ENCODE data around the gene PTAFR. TPM values are rescaled to one million over a fixed set of nuclear protein-coding genes. Genes with fewer than 3 reads are reported as not detected.
A peak's percentile ranks its signal among the peaks of the same experiment; 100 is the strongest.

The PTAFR gene
- total RNA-seq, 1 donor from 2014 or later, result 13.1 TPM

DNA sequence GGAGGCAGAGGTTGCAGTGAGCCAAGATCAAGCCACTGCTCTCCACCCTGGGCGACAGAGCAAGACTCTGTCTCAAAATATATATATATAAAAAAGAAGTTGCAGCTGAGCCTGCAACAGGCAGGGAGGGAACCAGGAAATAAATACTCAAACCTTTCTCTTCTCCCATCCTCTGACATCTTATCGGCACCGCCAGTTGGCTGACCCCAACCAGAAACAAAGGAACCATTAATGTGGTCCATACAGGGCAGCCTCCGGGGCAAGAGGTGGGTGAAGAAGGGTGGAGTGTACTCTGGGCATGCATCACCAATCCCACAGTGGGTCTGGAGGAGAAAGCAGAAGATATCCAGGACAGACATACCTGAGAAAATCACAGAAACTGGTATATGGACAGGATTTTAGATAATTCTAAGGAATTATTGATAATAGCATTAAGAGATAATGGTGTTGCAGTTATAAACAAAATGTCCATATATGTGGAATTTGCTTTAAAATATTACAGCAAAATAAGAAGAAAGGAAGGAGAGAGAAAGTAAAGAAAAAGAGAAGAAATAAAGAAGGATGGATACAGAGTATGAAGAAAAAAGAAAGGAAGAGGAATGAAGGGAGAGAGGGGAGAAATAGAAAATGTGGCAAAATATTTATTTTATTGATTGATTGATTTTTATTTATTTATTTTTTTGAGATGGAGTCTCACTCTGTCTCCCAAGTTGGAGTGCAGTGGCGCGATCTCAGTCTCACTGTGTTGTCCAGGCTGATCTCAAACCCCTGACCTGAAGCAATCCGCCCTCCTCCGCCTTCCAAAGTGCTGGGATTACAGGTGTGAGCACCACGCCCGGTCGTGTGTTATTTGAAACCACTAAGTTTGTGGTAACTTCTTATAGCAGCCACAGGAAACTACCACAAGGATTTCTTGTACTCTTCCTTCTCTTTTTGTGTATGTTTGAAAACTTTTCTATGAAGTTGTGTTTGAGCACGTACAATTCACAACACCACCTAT, 4.1 kb upstream of the PTAFR start:
- TF ChIP-seq, protein P1, sequence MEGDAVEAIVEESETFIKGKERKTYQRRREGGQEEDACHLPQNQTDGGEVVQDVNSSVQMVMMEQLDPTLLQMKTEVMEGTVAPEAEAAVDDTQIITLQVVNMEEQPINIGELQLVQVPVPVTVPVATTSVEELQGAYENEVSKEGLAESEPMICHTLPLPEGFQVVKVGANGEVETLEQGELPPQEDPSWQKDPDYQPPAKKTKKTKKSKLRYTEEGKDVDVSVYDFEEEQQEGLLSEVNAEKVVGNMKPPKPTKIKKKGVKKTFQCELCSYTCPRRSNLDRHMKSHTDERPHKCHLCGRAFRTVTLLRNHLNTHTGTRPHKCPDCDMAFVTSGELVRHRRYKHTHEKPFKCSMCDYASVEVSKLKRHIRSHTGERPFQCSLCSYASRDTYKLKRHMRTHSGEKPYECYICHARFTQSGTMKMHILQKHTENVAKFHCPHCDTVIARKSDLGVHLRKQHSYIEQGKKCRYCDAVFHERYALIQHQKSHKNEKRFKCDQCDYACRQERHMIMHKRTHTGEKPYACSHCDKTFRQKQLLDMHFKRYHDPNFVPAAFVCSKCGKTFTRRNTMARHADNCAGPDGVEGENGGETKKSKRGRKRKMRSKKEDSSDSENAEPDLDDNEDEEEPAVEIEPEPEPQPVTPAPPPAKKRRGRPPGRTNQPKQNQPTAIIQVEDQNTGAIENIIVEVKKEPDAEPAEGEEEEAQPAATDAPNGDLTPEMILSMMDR (IDR thresholded peaks at IDR 0.05), result no peak
- no peak overlapping the region for H3K27ac ChIP-seq
- no peaks in the 10 kb centered on the region for H3K4me1 ChIP-seq
- DNase-seq (ENCODE audit: low spot score in 2 of 2), result no peak
- no peak overlapping the region for H3K4me3 ChIP-seq
- no peaks in the 10 kb centered on the region for H3K36me3 ChIP-seq
- intact Hi-C loops (cut with DNase I), result no loop called here
- no peaks in the 10 kb centered on the region for H3K27me3 ChIP-seq
- no peaks in the 10 kb centered on the region for H3K9me3 ChIP-seq

DNA sequence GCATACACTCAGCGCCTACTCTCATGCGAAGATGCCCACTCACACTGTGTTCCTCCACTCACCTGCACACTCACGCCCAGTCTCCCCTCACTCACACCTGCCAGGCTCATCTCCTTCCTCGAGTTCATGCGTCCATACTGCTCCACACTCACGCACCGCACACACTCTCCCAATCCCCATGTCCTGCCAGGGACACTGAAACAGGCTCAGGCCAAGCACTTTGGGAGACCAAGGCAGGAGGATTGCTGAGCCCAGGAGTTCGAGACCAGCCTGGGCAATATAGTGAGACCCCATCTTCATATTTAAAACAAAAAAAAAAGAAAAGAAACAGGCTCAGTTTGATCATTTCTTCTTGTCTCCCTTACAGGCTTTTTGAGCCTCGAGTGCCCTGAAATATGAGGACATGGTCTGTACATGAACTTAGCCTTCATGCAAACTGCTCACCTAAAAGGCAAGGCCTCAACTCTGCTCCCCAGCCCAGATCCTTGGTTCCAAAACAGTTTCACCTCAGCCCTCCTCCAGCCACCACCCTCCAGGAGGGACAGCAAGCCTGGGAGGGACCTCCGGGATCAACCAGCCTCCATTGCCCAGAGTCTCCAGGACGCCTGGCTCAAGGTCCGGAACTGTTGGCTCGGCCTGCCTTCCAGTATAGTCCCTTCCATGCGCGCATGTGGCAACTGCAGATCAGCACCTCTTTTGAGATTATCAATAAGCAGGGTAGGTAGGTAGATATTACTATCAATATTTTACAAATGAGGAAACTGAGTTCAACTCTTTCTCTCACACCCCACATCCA, 2.4 kb upstream of the PTAFR start:
- Histone ChIP-seq H3K4me3 (no peak overlapping the region), H3K36me3 (no peaks in the 10 kb centered on the region), H3K27ac (no peak overlapping the region), H3K27me3 (no peaks in the 10 kb centered on the region), H3K4me1 (no peaks in the 10 kb centered on the region), H3K9me3 (no peaks in the 10 kb centered on the region)
- intact Hi-C loops (cut with DNase I), result no loop called here
- TF ChIP-seq, protein P1 (IDR thresholded peaks at IDR 0.05), result no peak
- no peak for DNase-seq (ENCODE audit: low spot score in 2 of 2)

DNA sequence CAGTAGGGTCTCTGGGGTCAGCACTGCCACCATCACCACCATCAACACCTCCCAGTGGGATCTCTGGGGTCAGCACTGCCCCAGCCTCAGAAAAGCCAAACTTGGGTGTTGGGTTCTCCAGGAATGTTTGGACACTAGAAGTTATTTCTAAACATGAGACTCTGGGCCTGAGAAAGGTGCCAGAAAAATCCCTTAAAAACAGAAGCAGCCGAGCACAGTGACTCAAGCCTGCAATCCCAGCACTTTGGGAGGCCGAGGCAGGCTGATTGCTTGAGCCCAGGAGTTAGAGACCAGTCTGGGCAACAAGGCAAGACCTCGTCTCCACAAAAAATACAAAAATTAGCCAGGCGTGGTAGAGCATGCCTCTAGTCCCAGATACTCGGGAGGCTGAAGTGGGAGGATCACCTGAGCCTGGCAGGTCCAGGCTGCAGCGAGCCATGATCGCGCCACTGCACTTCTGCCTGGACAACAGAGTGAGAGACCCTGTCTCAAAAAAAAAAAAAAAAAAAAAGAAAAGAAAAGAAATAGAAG, 470 bp downstream of the PTAFR start:
- H3K27ac ChIP-seq, result no peak overlapping the region
- H3K4me1 ChIP-seq, result no peaks in the 10 kb centered on the region
- intact Hi-C loops (cut with DNase I), result no loop called here
- no peaks in the 10 kb centered on the region for H3K36me3 ChIP-seq
- TF ChIP-seq, protein P1 (IDR thresholded peaks at IDR 0.05), result no peak
- H3K4me3 ChIP-seq, result peak overlapping the region in 1 of 2 donors; percentile 30
- H3K27me3 ChIP-seq, result no peaks in the 10 kb centered on the region
- no peak for DNase-seq (ENCODE audit: low spot score in 2 of 2)
- no peaks in the 10 kb centered on the region for H3K9me3 ChIP-seq

DNA sequence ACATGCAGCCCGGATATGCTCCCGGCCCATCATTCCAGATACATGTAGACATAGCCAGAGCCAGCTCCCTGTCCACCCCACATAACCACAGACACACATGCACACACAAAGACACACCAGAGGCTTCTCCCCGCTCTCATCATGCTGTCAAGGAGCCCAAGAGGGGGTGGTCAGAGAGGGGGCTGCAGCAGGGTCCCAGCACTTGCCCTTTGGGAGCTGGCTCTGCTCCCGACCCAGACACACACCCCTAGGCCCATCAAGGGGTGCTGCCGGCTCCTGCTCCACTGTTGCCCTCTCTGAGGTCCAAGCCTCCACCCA, 2.6 kb downstream of the PTAFR start:
- Histone ChIP-seq H3K36me3 (no peaks in the 10 kb centered on the region), H3K4me3 (no peak overlapping the region), H3K9me3 (no peaks in the 10 kb centered on the region), H3K4me1 (no peaks in the 10 kb centered on the region), H3K27me3 (no peaks in the 10 kb centered on the region), H3K27ac (peak overlapping the region; percentile 11 to 34)
- DNase-seq (ENCODE audit: low spot score in 2 of 2), result no peak
- intact Hi-C loops (cut with DNase I), result no loop called here
- TF ChIP-seq, protein P1 (IDR thresholded peaks at IDR 0.05), result no peak

DNA sequence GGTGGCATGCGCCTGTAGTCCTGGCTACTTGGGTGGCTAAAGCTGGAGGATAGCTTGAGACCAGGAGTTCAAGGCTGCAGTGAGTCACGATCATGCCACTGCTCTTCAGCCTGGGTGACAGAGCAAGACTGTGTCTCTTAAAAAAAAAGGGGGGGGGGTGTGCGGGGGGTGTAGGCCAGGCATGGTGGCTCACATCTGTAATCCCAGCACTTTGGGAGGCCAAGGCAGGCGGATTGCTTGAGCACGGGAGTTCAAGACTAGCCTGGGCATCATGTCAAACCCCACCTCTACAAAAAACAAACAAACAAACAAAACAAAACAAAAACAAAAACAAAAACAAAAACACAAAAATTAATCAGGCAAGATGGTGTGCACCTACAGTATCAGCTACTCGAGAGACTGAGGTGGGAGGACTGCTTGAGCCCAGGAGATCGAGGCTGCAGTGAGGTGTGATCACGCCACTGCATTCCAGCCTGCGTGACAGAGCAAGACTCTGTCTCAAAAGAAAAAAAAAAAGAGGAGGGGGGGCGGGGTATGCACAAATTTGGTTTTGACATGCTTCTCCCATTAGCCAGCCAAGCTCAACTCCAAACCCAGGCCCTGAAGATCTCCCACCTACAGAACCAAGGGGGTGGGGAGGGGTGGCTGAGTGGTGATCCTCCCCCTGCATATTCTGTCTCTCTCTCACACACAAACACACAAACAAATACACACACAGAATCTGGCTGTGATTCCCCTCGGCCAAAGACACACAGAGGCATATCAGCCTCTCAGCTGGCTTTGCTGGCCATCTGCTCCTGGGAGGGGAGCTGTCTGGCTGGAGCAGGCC, 3.1 kb downstream of the PTAFR start:
- Histone ChIP-seq H3K4me3 (no peak overlapping the region), H3K4me1 (no peaks in the 10 kb centered on the region), H3K9me3 (no peaks in the 10 kb centered on the region), H3K27me3 (no peaks in the 10 kb centered on the region), H3K36me3 (no peaks in the 10 kb centered on the region), H3K27ac (peak overlapping the region; percentile 27 to 34)
- no peak for DNase-seq (ENCODE audit: low spot score in 2 of 2)
- intact Hi-C loops (cut with DNase I), result no loop called here
- TF ChIP-seq, protein P1 (IDR thresholded peaks at IDR 0.05), result no peak
